A549 treated with ZK216348 at 1 μM for 4 hours (cell line): ENCODE results near the gene NEU4. TPM values are rescaled to one million over a fixed set of nuclear protein-coding genes. Genes with fewer than 3 reads are reported as not detected.

ENCODE experiments used
- total RNA-seq: library from RNA; stranded (reverse); fragments of 200-300 nt; extraction: Qiagen RNA extraction; gene quantifications from 5 replicates; pipeline ENCODE4 v1.2.3, GENCODE V29; 2022; ENCODE audit warnings: low read depth

NEU4 gene
- 0.19 to 0.41 TPM (median 0.23 TPM) in 5 replicates for total RNA-seq

GRCh38 chr2:241808721-241809382 is at the start of gene NEU4:
TSS of gene NEU4 (plus strand) at chr2:241809193. CDS start at chr2:241814485, 5,292 bp downstream.

GRCh38 chr2:241776336-241777169 is 32.4 kb upstream of the NEU4 start, which contains the start of gene GAL3ST2:
TSS of gene GAL3ST2 (plus strand) at chr2:241776822. CDS start at chr2:241776956, 134 bp downstream.

GRCh38 chr2:241858206-241859016 is 49.4 kb downstream of the NEU4 start, which contains the start of gene PDCD1:
TSS of gene PDCD1 (minus strand) at chr2:241858894. CDS start at chr2:241858838, 56 bp downstream.

Other genes with a start within 250 kb of the NEU4 start
- 57.1 to 84.6 TPM (median 79.5 TPM) in 5 replicates for gene THAP4, start 172.0 kb upstream of the NEU4 start, total RNA-seq
- gene ATG4B, start 171.5 kb upstream of the NEU4 start, total RNA-seq, result 49.0 to 63.7 TPM (median 51.3 TPM) in 5 replicates
- 99.7 to 147 TPM (median 131 TPM) in 5 replicates for gene DTYMK, start 122.4 kb upstream of the NEU4 start, total RNA-seq
- 22.2 to 24.1 TPM (median 23.2 TPM) in 5 replicates for gene ING5, start 107.2 kb upstream of the NEU4 start, total RNA-seq
- 4.0 to 13.0 TPM (median 10.3 TPM) in 5 replicates for gene D2HGDH, start 74.6 kb upstream of the NEU4 start, total RNA-seq
- gene GAL3ST2, start 32.4 kb upstream of the NEU4 start, total RNA-seq, result 0.20 to 0.46 TPM (median 0.33 TPM) in 5 replicates
- gene PDCD1, start 49.7 kb downstream of the NEU4 start, total RNA-seq, result not detected in 5 replicates
- not detected in 5 replicates for gene RTP5, start 60.5 kb downstream of the NEU4 start, total RNA-seq